ENCODE results near the gene ELOVL6.

The ELOVL6 gene

GRCh38 chr4:110020646-110021443, 177.6 kb downstream of the ELOVL6 start:
- no peaks in the 10 kb centered on the region for H3K36me3 Mint-ChIP-seq
- no peaks in the 10 kb centered on the region for H3K4me1 Mint-ChIP-seq
- no peak overlapping the region for H3K27ac Mint-ChIP-seq
- CTCF ChIA-PET = interaction anchor here (0.9 to 2.1 kb wide), 7 partner anchors 15 to 494 kb away, joined by 3 to 8 read pairs (median 4); no protein-coding TSS in a partner anchor
- H3K27me3 Mint-ChIP-seq = peaks cover 5% of the 10 kb centered on the region
- H3K4me3 Mint-ChIP-seq = no peak overlapping the region
- no peak for DNase-seq
- H3K9me3 Mint-ChIP-seq = no peaks in the 10 kb centered on the region

- Mint-ChIP-seq H3K27ac (no peak overlapping the region), H3K4me1 (no peaks in the 10 kb centered on the region), H3K27me3 (peaks cover 5% of the 10 kb centered on the region), H3K9me3 (no peaks in the 10 kb centered on the region), H3K36me3 (no peaks in the 10 kb centered on the region), H3K4me3 (no peak overlapping the region)
- CTCF ChIA-PET = interaction anchor here (0.9 to 2.1 kb wide), 3 partner anchors 12 to 296 kb away, joined by 3 to 7 read pairs (median 5); no protein-coding TSS in a partner anchor
- no peak for DNase-seq
Measured at GRCh38 chr4:110020139-110020538, 178.3 kb downstream of the ELOVL6 start.

GRCh38 chr4:110019153-110019552, 179.3 kb downstream of the ELOVL6 start:
- no peaks in the 10 kb centered on the region for H3K36me3 Mint-ChIP-seq
- CTCF ChIA-PET = interaction anchor here (0.9 kb wide), 2 partner anchors 11 to 192 kb away, joined by 3 read pairs; no protein-coding TSS in a partner anchor

GRCh38 chr4:110014233-110014632, 184.2 kb downstream of the ELOVL6 start:
- no peak for DNase-seq
- CTCF ChIA-PET = interaction anchor here (0.8 kb wide), 1 partner anchor 495 kb away, joined by 3 read pairs; no protein-coding TSS in a partner anchor

More at GRCh38 chr4:110019153-110019552, 179.3 kb downstream of the ELOVL6 start:
- peaks cover 7% of the 10 kb centered on the region for H3K27me3 Mint-ChIP-seq
- no peaks in the 10 kb centered on the region for H3K9me3 Mint-ChIP-seq
- H3K27ac Mint-ChIP-seq = no peak overlapping the region
- DNase-seq = no peak
- no peak overlapping the region for H3K4me3 Mint-ChIP-seq
- no peaks in the 10 kb centered on the region for H3K4me1 Mint-ChIP-seq

GRCh38 chr4:110012917-110013316, 185.5 kb downstream of the ELOVL6 start:
- Mint-ChIP-seq H3K9me3 (no peaks in the 10 kb centered on the region), H3K27me3 (peaks cover 9% of the 10 kb centered on the region), H3K27ac (no peak overlapping the region), H3K4me1 (no peaks in the 10 kb centered on the region), H3K4me3 (no peak overlapping the region), H3K36me3 (no peaks in the 10 kb centered on the region)
- CTCF ChIA-PET = no interaction called here
- no peak for DNase-seq

More at GRCh38 chr4:110014233-110014632, 184.2 kb downstream of the ELOVL6 start:
- no peaks in the 10 kb centered on the region for H3K4me1 Mint-ChIP-seq
- no peak overlapping the region for H3K27ac Mint-ChIP-seq
- H3K27me3 Mint-ChIP-seq = peaks cover 9% of the 10 kb centered on the region
- no peak overlapping the region for H3K4me3 Mint-ChIP-seq
- H3K36me3 Mint-ChIP-seq = no peaks in the 10 kb centered on the region
- H3K9me3 Mint-ChIP-seq = no peaks in the 10 kb centered on the region

GRCh38 chr4:110010797-110011196, 187.6 kb downstream of the ELOVL6 start:
- H3K9me3 Mint-ChIP-seq = no peaks in the 10 kb centered on the region
- H3K4me3 Mint-ChIP-seq = no peak overlapping the region
- DNase-seq = no peak
- H3K27ac Mint-ChIP-seq = no peak overlapping the region
- peaks cover 9% of the 10 kb centered on the region for H3K27me3 Mint-ChIP-seq
- H3K36me3 Mint-ChIP-seq = no peaks in the 10 kb centered on the region
- CTCF ChIA-PET = interaction anchor here (19.3 kb wide), 1 partner anchor 503 kb away, joined by 486 read pairs; no protein-coding TSS in a partner anchor
- H3K4me1 Mint-ChIP-seq = no peaks in the 10 kb centered on the region

GRCh38 chr4:110009550-110009949, 188.9 kb downstream of the ELOVL6 start:
- Mint-ChIP-seq H3K4me3 (no peak overlapping the region), H3K9me3 (no peaks in the 10 kb centered on the region), H3K4me1 (peaks cover 2% of the 10 kb centered on the region), H3K36me3 (no peaks in the 10 kb centered on the region), H3K27me3 (peaks cover 9% of the 10 kb centered on the region), H3K27ac (no peak overlapping the region)
- CTCF ChIA-PET = interaction anchor here (0.9 to 19.3 kb wide), 4 partner anchors 11 to 504 kb away, joined by 3 to 486 read pairs (median 4); no protein-coding TSS in a partner anchor
- DNase-seq = no peak

- Mint-ChIP-seq H3K9me3 (no peaks in the 10 kb centered on the region), H3K4me1 (peaks cover 2% of the 10 kb centered on the region), H3K36me3 (no peaks in the 10 kb centered on the region), H3K27me3 (peaks cover 10% of the 10 kb centered on the region), H3K4me3 (no peak overlapping the region), H3K27ac (no peak overlapping the region)
- CTCF ChIA-PET = interaction anchor here (0.7 to 19.3 kb wide), 5 partner anchors 11 to 505 kb away, joined by 3 to 486 read pairs (median 3); no protein-coding TSS in a partner anchor
- no peak for DNase-seq
Measured at GRCh38 chr4:110008540-110008939, 189.9 kb downstream of the ELOVL6 start.

- Mint-ChIP-seq H3K4me3 (no peak overlapping the region), H3K9me3 (no peaks in the 10 kb centered on the region), H3K4me1 (peaks cover 12% of the 10 kb centered on the region), H3K36me3 (no peaks in the 10 kb centered on the region), H3K27me3 (peaks cover 8% of the 10 kb centered on the region), H3K27ac (no peak overlapping the region)
- DNase-seq = no peak
- CTCF ChIA-PET = interaction anchor here (0.6 to 19.3 kb wide), 4 partner anchors 14 to 506 kb away, joined by 3 to 486 read pairs (median 6); no protein-coding TSS in a partner anchor
Measured at GRCh38 chr4:110007217-110007616, 191.2 kb downstream of the ELOVL6 start.

GRCh38 chr4:110005461-110006056, 192.9 kb downstream of the ELOVL6 start:
- no peak for DNase-seq
- H3K9me3 Mint-ChIP-seq = no peaks in the 10 kb centered on the region
- H3K27me3 Mint-ChIP-seq = peaks cover 5% of the 10 kb centered on the region
- no peaks in the 10 kb centered on the region for H3K36me3 Mint-ChIP-seq
- CTCF ChIA-PET = interaction anchor here (0.6 to 19.3 kb wide), 14 partner anchors 9 to 592 kb away, joined by 3 to 486 read pairs (median 3); partner anchors contain the start of gene ELOVL6
- H3K4me3 Mint-ChIP-seq = no peak overlapping the region
- H3K27ac Mint-ChIP-seq = no peak overlapping the region
- H3K4me1 Mint-ChIP-seq = peaks cover 20% of the 10 kb centered on the region

- CTCF ChIA-PET = interaction anchor here (1.2 to 19.3 kb wide), 3 partner anchors 212 to 509 kb away, joined by 3 to 486 read pairs (median 3); no protein-coding TSS in a partner anchor
- Mint-ChIP-seq H3K9me3 (no peaks in the 10 kb centered on the region), H3K4me3 (no peak overlapping the region), H3K36me3 (no peaks in the 10 kb centered on the region), H3K4me1 (peaks cover 20% of the 10 kb centered on the region), H3K27ac (no peak overlapping the region), H3K27me3 (peaks cover 10% of the 10 kb centered on the region)
- DNase-seq = no peak
Measured at GRCh38 chr4:110004556-110004955, 193.9 kb downstream of the ELOVL6 start.

GRCh38 chr4:110003401-110004187, 194.8 kb downstream of the ELOVL6 start:
- no peak overlapping the region for H3K4me3 Mint-ChIP-seq
- H3K27ac Mint-ChIP-seq = no peak overlapping the region
- H3K36me3 Mint-ChIP-seq = no peaks in the 10 kb centered on the region
- DNase-seq = no peak
- no peaks in the 10 kb centered on the region for H3K9me3 Mint-ChIP-seq
- CTCF ChIA-PET = interaction anchor here (19.3 kb wide), 1 partner anchor 510 kb away, joined by 486 read pairs; no protein-coding TSS in a partner anchor
- peaks cover 20% of the 10 kb centered on the region for H3K4me1 Mint-ChIP-seq
- H3K27me3 Mint-ChIP-seq = peaks cover 12% of the 10 kb centered on the region

GRCh38 chr4:110002326-110002725, 196.1 kb downstream of the ELOVL6 start:
- no peak for DNase-seq
- no peaks in the 10 kb centered on the region for H3K9me3 Mint-ChIP-seq
- no peak overlapping the region for H3K4me3 Mint-ChIP-seq
- CTCF ChIA-PET = interaction anchor here (1.3 to 19.3 kb wide), 2 partner anchors 47 to 511 kb away, joined by 4 to 486 read pairs; no protein-coding TSS in a partner anchor
- peaks cover 12% of the 10 kb centered on the region for H3K27me3 Mint-ChIP-seq
- H3K36me3 Mint-ChIP-seq = no peaks in the 10 kb centered on the region
- H3K27ac Mint-ChIP-seq = no peak overlapping the region
- peaks cover 20% of the 10 kb centered on the region for H3K4me1 Mint-ChIP-seq

Measured in activated naive CD4-positive, alpha-beta T cell treated with anti-CD3 and anti-CD28 coated beads, Interleukin-2, amount 10 ng/mL, durations not matched to agents 7 days and 5 days (primary cell).